K562 (cell line): Measurements from ENCODE around the gene CTRL. TPM values are rescaled to one million over a fixed set of nuclear protein-coding genes. Genes with fewer than 3 reads are reported as not detected.
A peak's percentile ranks its signal among the peaks of the same experiment; 100 is the strongest.

ENCODE experiments used
- COPS2 ChIP-seq: fragments of 450-650 bp; conservative IDR thresholded peaks from 2 replicates; pipeline ENCODE4 v1.6.1; 2016; ENCODE audit warnings: mild to moderate bottlenecking, moderate library complexity
- E2F8 ChIP-seq: fragments of 450-650 bp; IDR thresholded peaks from 2 replicates; pipeline ENCODE4 v1.7.1; 2018; ENCODE audit warnings: mild to moderate bottlenecking, low read depth; ENCODE audit not compliant: partially characterized antibody
- ESRRB ChIP-seq: fragments of 250-450 bp; sonication (Bioruptor Pico); IDR thresholded peaks from 2 replicates; pipeline ENCODE4 v1.5.0; 2020; ENCODE audit warnings: mild to moderate bottlenecking, moderate library complexity, borderline replicate concordance
- HNRNPUL1 ChIP-seq: fragments of 200-400 bp; formaldehyde crosslinking; IDR thresholded peaks from 2 replicates; pipeline ENCODE4 v1.6.1; 2017; ENCODE audit warnings: low read length
- NR2C2 ChIP-seq, 2 experiments: fragments of 200-800 bp in 1 of 2; sonication (Bioruptor generic) in 1 of 2; sonication (generic) in 1 of 2; formaldehyde crosslinking in 1 of 2; IDR thresholded peaks; 2 replicates each; pipeline versions ENCODE4 v1.6.1 to v1.8.0; 2016 to 2022; ENCODE audit warnings: mild to moderate bottlenecking in 1 of 2, missing compliant biosample characterization in 1 of 2, missing genetic modification characterization in 1 of 2, missing genetic modification reagents in 1 of 2
- PCBP1 ChIP-seq: fragments of 200-400 bp; formaldehyde crosslinking; IDR thresholded peaks from 2 replicates; pipeline ENCODE4 v1.6.1; 2018; ENCODE audit warnings: mild to moderate bottlenecking, low read depth, low read length; ENCODE audit not compliant: poor library complexity, severe bottlenecking
- POLR2H ChIP-seq: IDR thresholded peaks from 2 replicates; pipeline ENCODE4 v1.6.1; 2016; ENCODE audit warnings: missing genetic modification characterization, low read depth, mild to moderate bottlenecking, control low read depth, missing compliant biosample characterization, moderate library complexity
- YY1 ChIP-seq, 3 experiments: IDR thresholded peaks; 2 replicates each; pipeline ENCODE4 v1.6.1; 2011; ENCODE audit warnings: low read length in 2 of 3, mild to moderate bottlenecking in 2 of 3, moderate library complexity in 2 of 3, borderline replicate concordance in 1 of 3, control low read depth in 1 of 3, low read depth in 1 of 3; ENCODE audit not compliant: insufficient read depth in 3 of 3, insufficient replicate concordance in 2 of 3, control insufficient read depth in 1 of 3, insufficient read length in 1 of 3; ENCODE audit errors: extremely low read depth in 1 of 3
- ZBTB12 ChIP-seq: fragments of 250-450 bp; sonication (Bioruptor Pico); IDR thresholded peaks from 2 replicates; pipeline ENCODE4 v1.4.0; 2020
- ZBTB40 ChIP-seq, 2 experiments: fragments of 450-650 bp in 1 of 2; sonication (generic) in 1 of 2; formaldehyde crosslinking in 1 of 2; IDR thresholded peaks; 2 replicates each; pipeline versions ENCODE4 v1.7.1 to v1.9.0; 2016 to 2022; ENCODE audit warnings: inconsistent platforms in 1 of 2, mild to moderate bottlenecking in 1 of 2, missing genetic modification reagents in 1 of 2
- ZNF239 ChIP-seq: fragments of 250-450 bp; sonication (Bioruptor Pico); IDR thresholded peaks from 2 replicates; pipeline ENCODE4 v1.4.0; 2020; ENCODE audit warnings: mild to moderate bottlenecking
- polyA plus RNA-seq, 8 experiments: library from polyadenylated mRNA; depleted of rRNA in 4 of 8; stranded (reverse) in 5 of 8; unstranded in 3 of 8; fragments of >200 nt; fragmentation: Nextera tagmentation in 2 of 8; fragmentation: Illumina TruSeq in 1 of 8; extraction: Ambion mirVana in 2 of 8; extraction: Trizol in 1 of 8; gene quantifications; 2 replicates each; pipeline versions ENCODE4 v1.2.1 to v1.2.3, GENCODE V29; 2011 to 2014; ENCODE audit warnings: inconsistent platforms in 1 of 8, missing spikeins in 1 of 8
- total RNA-seq, 7 experiments: library from RNA; depleted of rRNA in 6 of 7; stranded (reverse); fragments of >200 nt in 6 of 7; fragmentation: Illumina TruSeq in 2 of 7; extraction: Trizol in 2 of 7; gene quantifications; 2 replicates each; pipeline versions ENCODE4 v1.2.1 to v1.2.3, GENCODE V29; 2011 to 2021; ENCODE audit warnings: low replicate concordance in 1 of 7

The CTRL gene
- total and polyA plus RNA-seq, 9 of the 15 experiments (the other 6 are each of a cell fraction or from before 2014, with no cell fraction given), result 1.4 to 5.6 (median 2.5) TPM

- TF ChIP-seq ZBTB40 (IDR thresholded peaks at IDR 0.05) (0 out of 2 replicates have a peak, but pooled peaks have one; percentile 47), ZBTB40 (CRISPR knock-in tag; IDR thresholded peaks at IDR 0.05) (no peak), POLR2H (tag) (no peak), HNRNPUL1 (no peak), E2F8 (peak; percentile 96), COPS2 (no peak), NR2C2 (CRISPR knock-in tag; IDR thresholded peaks at IDR 0.05) (no peak), NR2C2 (tag; IDR thresholded peaks at IDR 0.05) (0 out of 2 replicates have a peak, but pooled peaks have one; percentile 36), ESRRB (CRISPR knock-in tag) (no peak), ZNF239 (CRISPR knock-in tag) (no peak), YY1 (IDR thresholded peaks at IDR 0.05; ENCODE audit: borderline replicate concordance in 1 of 3, control insufficient read depth in 1 of 3, extremely low read depth in 1 of 3, insufficient read depth in 3 of 3, insufficient read length in 1 of 3, insufficient replicate concordance in 2 of 3, low read depth in 1 of 3, low read length in 2 of 3) (peak in 2 of 3 experiments; percentile 2 to 13), PCBP1 (peak; percentile 94), ZBTB12 (CRISPR knock-in tag) (no peak)
These were observed 37.0 kb upstream of the CTRL start, which contains the start of gene SLC12A4 (continued) for GRCh38 chr16:67968400-67969253.
